Keratinocyte (primary cell): ENCODE measurements around the gene LRRC27.

ENCODE experiments used
- EZH2 ChIP-seq: IDR thresholded peaks from one replicate; pipeline ENCODE4 v1.6.1; 2012; ENCODE audit warnings: inconsistent platforms, mild to moderate bottlenecking, low read length, moderate library complexity
- TF ChIP-seq, protein P1 (sequence below), 3 experiments: IDR thresholded peaks in 1 of 3; conservative IDR thresholded peaks in 1 of 3; optimal IDR thresholded peaks in 1 of 3; 2 replicates in 2 of 3; 3 replicates in 1 of 3; pipeline versions ENCODE3 to v1.5.1; 2011; ENCODE audit warnings: low read length in 3 of 3, mild to moderate bottlenecking in 3 of 3, moderate library complexity in 2 of 3, control low read depth in 1 of 3, inconsistent platforms in 1 of 3; ENCODE audit not compliant: insufficient read depth in 2 of 3; ENCODE audit errors: extremely low read depth in 1 of 3

DNA sequence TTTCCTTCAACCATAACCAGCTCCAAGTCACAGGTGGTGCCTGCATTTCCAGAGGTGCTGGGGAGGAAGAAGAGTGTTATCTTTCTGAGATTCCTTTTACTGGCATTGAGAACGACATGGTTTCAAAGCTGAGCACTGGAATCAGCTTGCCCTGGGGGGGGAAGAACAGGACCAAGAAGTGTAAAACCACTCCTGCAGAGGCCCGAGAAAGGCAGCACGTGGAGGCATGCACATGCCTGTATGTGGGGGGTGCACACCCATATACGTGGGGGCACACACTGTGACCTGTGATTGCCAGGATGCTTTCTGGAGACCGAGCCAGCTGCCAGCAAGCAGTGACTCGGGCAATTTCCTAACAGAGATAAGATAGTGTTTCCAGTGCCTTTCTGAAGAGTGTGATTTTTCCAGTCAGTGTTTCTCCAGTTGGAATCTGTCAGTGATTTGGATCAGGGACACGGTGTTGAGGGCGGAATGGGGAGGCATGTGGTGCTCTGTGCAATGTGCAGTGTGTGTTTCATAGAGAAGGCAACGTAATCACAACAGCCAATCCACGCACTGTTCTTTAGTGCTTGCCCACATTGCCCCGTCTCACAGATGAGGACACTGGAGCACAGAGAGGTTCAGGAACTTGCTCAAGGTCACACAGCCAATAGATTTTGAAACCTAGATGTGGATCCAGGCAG, 4.2 kb downstream of the LRRC27 start:
- TF ChIP-seq, protein P1, sequence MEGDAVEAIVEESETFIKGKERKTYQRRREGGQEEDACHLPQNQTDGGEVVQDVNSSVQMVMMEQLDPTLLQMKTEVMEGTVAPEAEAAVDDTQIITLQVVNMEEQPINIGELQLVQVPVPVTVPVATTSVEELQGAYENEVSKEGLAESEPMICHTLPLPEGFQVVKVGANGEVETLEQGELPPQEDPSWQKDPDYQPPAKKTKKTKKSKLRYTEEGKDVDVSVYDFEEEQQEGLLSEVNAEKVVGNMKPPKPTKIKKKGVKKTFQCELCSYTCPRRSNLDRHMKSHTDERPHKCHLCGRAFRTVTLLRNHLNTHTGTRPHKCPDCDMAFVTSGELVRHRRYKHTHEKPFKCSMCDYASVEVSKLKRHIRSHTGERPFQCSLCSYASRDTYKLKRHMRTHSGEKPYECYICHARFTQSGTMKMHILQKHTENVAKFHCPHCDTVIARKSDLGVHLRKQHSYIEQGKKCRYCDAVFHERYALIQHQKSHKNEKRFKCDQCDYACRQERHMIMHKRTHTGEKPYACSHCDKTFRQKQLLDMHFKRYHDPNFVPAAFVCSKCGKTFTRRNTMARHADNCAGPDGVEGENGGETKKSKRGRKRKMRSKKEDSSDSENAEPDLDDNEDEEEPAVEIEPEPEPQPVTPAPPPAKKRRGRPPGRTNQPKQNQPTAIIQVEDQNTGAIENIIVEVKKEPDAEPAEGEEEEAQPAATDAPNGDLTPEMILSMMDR (optimal IDR thresholded peaks at IDR 0.05 in 1 of 3, IDR thresholded peaks at IDR 0.05 in 1 of 3, conservative IDR thresholded peaks at IDR 0.05 in 1 of 3; ENCODE audit: extremely low read depth in 1 of 3, insufficient read depth in 2 of 3, low read length in 3 of 3): no peak
- no peak for TF ChIP-seq EZH2
